ENCODE measurements around the gene TIA1.
"Not testable (repeated sequence)": the region's sequence is repeated elsewhere in the genome, so short reads cannot be mapped to it uniquely, and the experiment has no call there.

TIA1 gene

GRCh38 chr2:70226781-70227180 is 21.6 kb downstream of the TIA1 start:
- Histone ChIP-seq H3K27ac (ENCODE audit: insufficient read depth in 1 of 2, low read depth in 1 of 2, low read length in 2 of 2, poor library complexity in 1 of 2, severe bottlenecking in 2 of 2) (peak overlapping the region in 1 of 2 experiments; percentile 55), H3K27me3 (replicated peaks in 2 of 5; ENCODE audit: control insufficient read depth in 4 of 5, insufficient read depth in 5 of 5, low read length in 4 of 5) (no peaks in the 10 kb centered on the region), H3K9me3 (ENCODE audit: control extremely low read depth in 1 of 5, control insufficient read depth in 4 of 5, insufficient read depth in 2 of 5, low read depth in 1 of 5, low read length in 4 of 5) (no peaks in the 10 kb centered on the region), H3K4me1 (ENCODE audit: control extremely low read depth in 1 of 4, control insufficient read depth in 4 of 4, insufficient read depth in 4 of 4, low read length in 3 of 4) (peaks cover 0 to 12% (median 7%) of the 10 kb centered on the region in 4 experiments), H3K4me3 (ENCODE audit: control insufficient read depth in 1 of 7, extremely low read depth in 1 of 7, insufficient read depth in 4 of 7, low read depth in 2 of 7, low read length in 6 of 7) (no peak overlapping the region), H3K36me3 (ENCODE audit: control insufficient read depth in 4 of 4, insufficient read depth in 4 of 4, low read length in 3 of 4) (peaks cover 19 to 77% (median 41%) of the 10 kb centered on the region in 4 experiments)
- ChIA-PET POLR2A (no interaction called here), CTCF (interaction anchor here (0.9 to 2.0 kb wide), 3 partner anchors 10 to 13 kb away, joined by 3 to 7 read pairs (median 3); no protein-coding TSS in a partner anchor)
- WGBS (ENCODE audit: insufficient coverage): 68% methylated on average over 2 of the region's 2 CpGs
- DNase-seq: peak in 2 of 3 donors; percentile 17 to 19

DNA sequence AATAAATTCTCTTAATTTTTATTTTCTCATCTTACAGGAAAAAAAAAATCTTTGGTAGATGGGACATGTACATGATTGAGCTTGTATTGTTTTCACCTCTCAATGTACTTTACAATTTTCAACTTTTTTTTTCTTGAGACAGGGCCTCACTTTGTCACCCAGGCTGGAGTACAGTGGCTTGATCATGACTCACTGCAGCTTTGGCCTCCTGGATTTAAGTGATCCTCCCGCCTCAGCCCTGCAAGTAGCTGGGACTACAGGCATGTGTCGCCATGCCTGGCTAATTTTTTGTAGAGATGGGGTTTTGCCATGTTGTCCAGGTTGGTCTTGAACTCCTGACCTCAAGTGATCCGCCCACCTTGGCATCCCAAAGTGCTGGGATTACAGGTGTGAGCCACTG is 25.1 kb downstream of the TIA1 start:
- DNase-seq: peak in 2 of 3 donors; percentile 35 to 47
- POLR2A ChIA-PET; H3K27ac ChIP-seq (ENCODE audit: insufficient read depth in 1 of 2, low read depth in 1 of 2, low read length in 2 of 2, poor library complexity in 1 of 2, severe bottlenecking in 2 of 2); H3K9me3 ChIP-seq (ENCODE audit: control extremely low read depth in 1 of 5, control insufficient read depth in 4 of 5, insufficient read depth in 2 of 5, low read depth in 1 of 5, low read length in 4 of 5); H3K27me3 ChIP-seq (replicated peaks in 2 of 5; ENCODE audit: control insufficient read depth in 4 of 5, insufficient read depth in 5 of 5, low read length in 4 of 5); H3K4me3 ChIP-seq (ENCODE audit: control insufficient read depth in 1 of 7, extremely low read depth in 1 of 7, insufficient read depth in 4 of 7, low read depth in 2 of 7, low read length in 6 of 7): not testable (repeated sequence)
- H3K36me3 ChIP-seq (ENCODE audit: control insufficient read depth in 4 of 4, insufficient read depth in 4 of 4, low read length in 3 of 4): peaks cover 40 to 80% (median 49%) of the 10 kb centered on the region in 4 experiments
- peaks cover 0 to 12% (median 7%) of the 10 kb centered on the region in 4 experiments for H3K4me1 ChIP-seq (ENCODE audit: control extremely low read depth in 1 of 4, control insufficient read depth in 4 of 4, insufficient read depth in 4 of 4, low read length in 3 of 4)
- CTCF ChIA-PET: interaction anchor here (0.6 to 0.8 kb wide), 2 partner anchors 24 to 809 kb away, joined by 3 read pairs; no protein-coding TSS in a partner anchor
- WGBS (ENCODE audit: insufficient coverage): 94% methylated on average over 2 of the region's 3 CpGs

GRCh38 chr2:70214953-70215549 is 33.4 kb downstream of the TIA1 start:
- DNase-seq: no peak
- Histone ChIP-seq H3K9me3 (ENCODE audit: control extremely low read depth in 1 of 5, control insufficient read depth in 4 of 5, insufficient read depth in 2 of 5, low read depth in 1 of 5, low read length in 4 of 5) (no peaks in the 10 kb centered on the region), H3K4me1 (ENCODE audit: control extremely low read depth in 1 of 4, control insufficient read depth in 4 of 4, insufficient read depth in 4 of 4, low read length in 3 of 4) (no peaks in the 10 kb centered on the region), H3K27me3 (replicated peaks in 2 of 5; ENCODE audit: control insufficient read depth in 4 of 5, insufficient read depth in 5 of 5, low read length in 4 of 5) (no peaks in the 10 kb centered on the region), H3K4me3 (ENCODE audit: control insufficient read depth in 1 of 7, extremely low read depth in 1 of 7, insufficient read depth in 4 of 7, low read depth in 2 of 7, low read length in 6 of 7) (no peak overlapping the region), H3K36me3 (ENCODE audit: control insufficient read depth in 4 of 4, insufficient read depth in 4 of 4, low read length in 3 of 4) (peaks cover 31 to 73% (median 50%) of the 10 kb centered on the region in 4 experiments), H3K27ac (ENCODE audit: insufficient read depth in 1 of 2, low read depth in 1 of 2, low read length in 2 of 2, poor library complexity in 1 of 2, severe bottlenecking in 2 of 2) (no peak overlapping the region)
- 100% methylated on average over 3 of the region's 3 CpGs for WGBS (ENCODE audit: insufficient coverage)
- CTCF ChIA-PET: interaction anchor here (0.9 kb wide), 2 partner anchors 11 to 20 kb away, joined by 3 to 4 read pairs; no protein-coding TSS in a partner anchor
- POLR2A ChIA-PET: no interaction called here

GRCh38 chr2:70214365-70214764 is 34.1 kb downstream of the TIA1 start:
- Histone ChIP-seq H3K9me3 (ENCODE audit: control extremely low read depth in 1 of 5, control insufficient read depth in 4 of 5, insufficient read depth in 2 of 5, low read depth in 1 of 5, low read length in 4 of 5) (no peaks in the 10 kb centered on the region), H3K27me3 (replicated peaks in 2 of 5; ENCODE audit: control insufficient read depth in 4 of 5, insufficient read depth in 5 of 5, low read length in 4 of 5) (no peaks in the 10 kb centered on the region), H3K27ac (ENCODE audit: insufficient read depth in 1 of 2, low read depth in 1 of 2, low read length in 2 of 2, poor library complexity in 1 of 2, severe bottlenecking in 2 of 2) (no peak overlapping the region), H3K36me3 (ENCODE audit: control insufficient read depth in 4 of 4, insufficient read depth in 4 of 4, low read length in 3 of 4) (peaks cover 27 to 67% (median 45%) of the 10 kb centered on the region in 4 experiments), H3K4me3 (ENCODE audit: control insufficient read depth in 1 of 7, extremely low read depth in 1 of 7, insufficient read depth in 4 of 7, low read depth in 2 of 7, low read length in 6 of 7) (no peak overlapping the region), H3K4me1 (ENCODE audit: control extremely low read depth in 1 of 4, control insufficient read depth in 4 of 4, insufficient read depth in 4 of 4, low read length in 3 of 4) (no peaks in the 10 kb centered on the region)
- ChIA-PET CTCF (interaction anchor here (0.9 to 1.9 kb wide), 3 partner anchors 12 to 19 kb away, joined by 3 to 7 read pairs (median 4); no protein-coding TSS in a partner anchor), POLR2A (no interaction called here)
- WGBS (ENCODE audit: insufficient coverage): no CpG with 5 or more reads among the region's 1 CpG
- no peak for DNase-seq

GRCh38 chr2:70212298-70212932 is 36.0 kb downstream of the TIA1 start:
- POLR2A ChIA-PET: no interaction called here

DNA sequence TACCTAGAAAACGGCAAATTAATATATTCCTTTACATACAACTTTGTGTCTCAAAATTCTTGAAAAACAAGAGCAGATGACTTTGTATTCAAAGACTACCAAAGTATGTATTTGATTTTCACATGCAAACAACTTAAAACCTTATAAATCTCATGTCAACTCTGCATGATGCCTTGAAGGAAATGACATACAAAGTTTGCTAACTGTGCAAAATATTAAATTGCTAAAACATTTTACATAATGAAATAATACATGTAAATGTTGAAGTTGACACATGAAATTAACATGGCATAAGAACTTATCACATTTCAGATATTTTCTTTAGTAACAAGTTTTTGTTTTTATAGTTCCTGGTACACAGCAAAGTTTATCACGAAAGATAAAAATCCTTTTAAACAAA is 36.8 kb downstream of the TIA1 start:
- H3K27ac ChIP-seq (ENCODE audit: insufficient read depth in 1 of 2, low read depth in 1 of 2, low read length in 2 of 2, poor library complexity in 1 of 2, severe bottlenecking in 2 of 2): no peak overlapping the region
- POLR2A ChIA-PET: no interaction called here
- no peak for DNase-seq
- no peaks in the 10 kb centered on the region for H3K27me3 ChIP-seq (replicated peaks in 2 of 5; ENCODE audit: control insufficient read depth in 4 of 5, insufficient read depth in 5 of 5, low read length in 4 of 5)
- peaks cover 12 to 49% (median 31%) of the 10 kb centered on the region in 4 experiments for H3K36me3 ChIP-seq (ENCODE audit: control insufficient read depth in 4 of 4, insufficient read depth in 4 of 4, low read length in 3 of 4)
- CTCF ChIA-PET: no interaction called here
- no peaks in the 10 kb centered on the region for H3K4me1 ChIP-seq (ENCODE audit: control extremely low read depth in 1 of 4, control insufficient read depth in 4 of 4, insufficient read depth in 4 of 4, low read length in 3 of 4)
- H3K4me3 ChIP-seq (ENCODE audit: control insufficient read depth in 1 of 7, extremely low read depth in 1 of 7, insufficient read depth in 4 of 7, low read depth in 2 of 7, low read length in 6 of 7): no peak overlapping the region
- H3K9me3 ChIP-seq (ENCODE audit: control extremely low read depth in 1 of 5, control insufficient read depth in 4 of 5, insufficient read depth in 2 of 5, low read depth in 1 of 5, low read length in 4 of 5): no peaks in the 10 kb centered on the region
- WGBS (ENCODE audit: insufficient coverage): 100% methylated on average over 2 of the region's 2 CpGs

More at GRCh38 chr2:70212298-70212932, 36.0 kb downstream of the TIA1 start:
- no peaks in the 10 kb centered on the region for H3K9me3 ChIP-seq (ENCODE audit: control extremely low read depth in 1 of 5, control insufficient read depth in 4 of 5, insufficient read depth in 2 of 5, low read depth in 1 of 5, low read length in 4 of 5)
- WGBS (ENCODE audit: insufficient coverage): 100% methylated on average over 2 of the region's 3 CpGs
- no peaks in the 10 kb centered on the region for H3K4me1 ChIP-seq (ENCODE audit: control extremely low read depth in 1 of 4, control insufficient read depth in 4 of 4, insufficient read depth in 4 of 4, low read length in 3 of 4)
- H3K27me3 ChIP-seq (replicated peaks in 2 of 5; ENCODE audit: control insufficient read depth in 4 of 5, insufficient read depth in 5 of 5, low read length in 4 of 5): no peaks in the 10 kb centered on the region
- peaks cover 13 to 52% (median 33%) of the 10 kb centered on the region in 4 experiments for H3K36me3 ChIP-seq (ENCODE audit: control insufficient read depth in 4 of 4, insufficient read depth in 4 of 4, low read length in 3 of 4)
- DNase-seq: peak in 2 of 3 donors; percentile 9 to 17
- no peak overlapping the region for H3K27ac ChIP-seq (ENCODE audit: insufficient read depth in 1 of 2, low read depth in 1 of 2, low read length in 2 of 2, poor library complexity in 1 of 2, severe bottlenecking in 2 of 2)
- no peak overlapping the region for H3K4me3 ChIP-seq (ENCODE audit: control insufficient read depth in 1 of 7, extremely low read depth in 1 of 7, insufficient read depth in 4 of 7, low read depth in 2 of 7, low read length in 6 of 7)
- CTCF ChIA-PET: interaction anchor here (1.9 kb wide), 1 partner anchor 14 kb away, joined by 7 read pairs; no protein-coding TSS in a partner anchor

GRCh38 chr2:70204452-70204851 is 44.0 kb downstream of the TIA1 start:
- no peaks in the 10 kb centered on the region for H3K4me1 ChIP-seq (ENCODE audit: control extremely low read depth in 1 of 4, control insufficient read depth in 4 of 4, insufficient read depth in 4 of 4, low read length in 3 of 4)
- no peaks in the 10 kb centered on the region for H3K27me3 ChIP-seq (replicated peaks in 2 of 5; ENCODE audit: control insufficient read depth in 4 of 5, insufficient read depth in 5 of 5, low read length in 4 of 5)
- ChIA-PET POLR2A (no interaction called here), CTCF (no interaction called here)
- 100% methylated on average over 3 of the region's 8 CpGs for WGBS (ENCODE audit: insufficient coverage)
- H3K9me3 ChIP-seq (ENCODE audit: control extremely low read depth in 1 of 5, control insufficient read depth in 4 of 5, insufficient read depth in 2 of 5, low read depth in 1 of 5, low read length in 4 of 5): no peaks in the 10 kb centered on the region
- no peak for DNase-seq
- H3K27ac ChIP-seq (ENCODE audit: insufficient read depth in 1 of 2, low read depth in 1 of 2, low read length in 2 of 2, poor library complexity in 1 of 2, severe bottlenecking in 2 of 2): no peak overlapping the region
- peaks cover 0 to 7% (median 2%) of the 10 kb centered on the region in 4 experiments for H3K36me3 ChIP-seq (ENCODE audit: control insufficient read depth in 4 of 4, insufficient read depth in 4 of 4, low read length in 3 of 4)
- H3K4me3 ChIP-seq (ENCODE audit: control insufficient read depth in 1 of 7, extremely low read depth in 1 of 7, insufficient read depth in 4 of 7, low read depth in 2 of 7, low read length in 6 of 7): no peak overlapping the region
